ENCODE results near the gene GADD45G. TPM values are rescaled to one million over a fixed set of nuclear protein-coding genes. Genes with fewer than 3 reads are reported as not detected.

Gene GADD45G
- total RNA-seq, 1 experiment from 2014 or later = not detected

GRCh38 chr9:89595646-89596045 is 9.2 kb upstream of the GADD45G start:
- intact Hi-C loops (cut with micrococcal nuclease) = loop anchor here (5.0 to 10.0 kb wide), 2 partner anchors 1047 to 1279 kb away; partner anchors contain the start of gene DIRAS2
- TF ChIP-seq CTCF (IDR thresholded peaks at IDR 0.05; ENCODE audit: unreplicated experiment) = no peak
- Mint-ChIP-seq H3K4me1 (ENCODE audit: insufficient read depth, unreplicated experiment) (peaks cover 4% of the 10 kb centered on the region), H3K4me3 (ENCODE audit: unreplicated experiment) (no peak overlapping the region), H3K27ac (ENCODE audit: low read depth, unreplicated experiment) (no peak overlapping the region), H3K9me3 (ENCODE audit: unreplicated experiment) (no peaks in the 10 kb centered on the region), H3K27me3 (ENCODE audit: insufficient read depth, unreplicated experiment) (peaks cover 68% of the 10 kb centered on the region), H3K36me3 (ENCODE audit: insufficient read depth, unreplicated experiment) (no peaks in the 10 kb centered on the region)
- BruUV-seq (replicated peaks) = no TSS peak
- CTCF ChIA-PET = interaction anchor here (0.5 to 16.6 kb wide), 5 partner anchors 15 to 506 kb away, joined by 3 to 382 read pairs (median 3); no protein-coding TSS in a partner anchor
- no peak for DNase-seq (ENCODE audit: unreplicated experiment)
- POLR2A ChIA-PET = no interaction called here

- Mint-ChIP-seq H3K27ac (ENCODE audit: low read depth, unreplicated experiment) (no peak overlapping the region), H3K4me1 (ENCODE audit: insufficient read depth, unreplicated experiment) (peaks cover 4% of the 10 kb centered on the region), H3K4me3 (ENCODE audit: unreplicated experiment) (no peak overlapping the region), H3K9me3 (ENCODE audit: unreplicated experiment) (no peaks in the 10 kb centered on the region), H3K27me3 (ENCODE audit: insufficient read depth, unreplicated experiment) (peaks cover 69% of the 10 kb centered on the region), H3K36me3 (ENCODE audit: insufficient read depth, unreplicated experiment) (no peaks in the 10 kb centered on the region)
- CTCF ChIA-PET = interaction anchor here (0.6 to 16.6 kb wide), 29 partner anchors 13 to 1276 kb away, joined by 3 to 382 read pairs (median 4); no protein-coding TSS in a partner anchor
- no TSS peak for BruUV-seq (replicated peaks)
- TF ChIP-seq CTCF (IDR thresholded peaks at IDR 0.05; ENCODE audit: unreplicated experiment) = no peak
- DNase-seq (ENCODE audit: unreplicated experiment) = no peak
- POLR2A ChIA-PET = interaction anchor here (0.6 to 1.0 kb wide), 2 partner anchors 505 to 848 kb away, joined by 3 to 5 read pairs; no protein-coding TSS in a partner anchor
- intact Hi-C loops (cut with micrococcal nuclease) = loop anchor here (5.0 to 10.0 kb wide), 2 partner anchors 1045 to 1278 kb away; partner anchors contain the start of gene DIRAS2
These were observed 7.8 kb upstream of the GADD45G start for GRCh38 chr9:89596937-89597555.

- H3K4me3 Mint-ChIP-seq (ENCODE audit: unreplicated experiment) = no peak overlapping the region
- DNase-seq (ENCODE audit: unreplicated experiment) = peak; percentile 78
- H3K4me1 Mint-ChIP-seq (ENCODE audit: insufficient read depth, unreplicated experiment) = peaks cover 4% of the 10 kb centered on the region
- CTCF ChIA-PET = interaction anchor here (0.5 to 16.6 kb wide), 55 partner anchors 9 to 1318 kb away, joined by 3 to 382 read pairs (median 4); no protein-coding TSS in a partner anchor
- intact Hi-C loops (cut with micrococcal nuclease) = loop anchor here (1.0 to 10.0 kb wide), 5 partner anchors 398 to 1277 kb away; partner anchors contain the start of gene DIRAS2
- H3K9me3 Mint-ChIP-seq (ENCODE audit: unreplicated experiment) = no peaks in the 10 kb centered on the region
- H3K27me3 Mint-ChIP-seq (ENCODE audit: insufficient read depth, unreplicated experiment) = peaks cover 61% of the 10 kb centered on the region
- TF ChIP-seq CTCF (IDR thresholded peaks at IDR 0.05; ENCODE audit: unreplicated experiment) = peak; percentile 74
- H3K27ac Mint-ChIP-seq (ENCODE audit: low read depth, unreplicated experiment) = no peak overlapping the region
- H3K36me3 Mint-ChIP-seq (ENCODE audit: insufficient read depth, unreplicated experiment) = no peaks in the 10 kb centered on the region
- POLR2A ChIA-PET = interaction anchor here (0.6 to 1.0 kb wide), 5 partner anchors 45 to 848 kb away, joined by 3 to 5 read pairs (median 3); no protein-coding TSS in a partner anchor
- no TSS peak for BruUV-seq (replicated peaks)
These were observed 7.0 kb upstream of the GADD45G start for GRCh38 chr9:89597711-89598362.

- no TSS peak for BruUV-seq (replicated peaks)
- DNase-seq (ENCODE audit: unreplicated experiment) = no peak
- H3K4me3 Mint-ChIP-seq (ENCODE audit: unreplicated experiment) = no peak overlapping the region
- no peak overlapping the region for H3K27ac Mint-ChIP-seq (ENCODE audit: low read depth, unreplicated experiment)
- no peak for TF ChIP-seq CTCF (IDR thresholded peaks at IDR 0.05; ENCODE audit: unreplicated experiment)
- ChIA-PET POLR2A (interaction anchor here (0.7 to 1.0 kb wide), 5 partner anchors 45 to 504 kb away, joined by 3 to 5 read pairs (median 3); no protein-coding TSS in a partner anchor), CTCF (interaction anchor here (0.6 to 16.6 kb wide), 44 partner anchors 8 to 1317 kb away, joined by 3 to 382 read pairs (median 4); no protein-coding TSS in a partner anchor)
- H3K36me3 Mint-ChIP-seq (ENCODE audit: insufficient read depth, unreplicated experiment) = no peaks in the 10 kb centered on the region
- peaks cover 56% of the 10 kb centered on the region for H3K27me3 Mint-ChIP-seq (ENCODE audit: insufficient read depth, unreplicated experiment)
- intact Hi-C loops (cut with micrococcal nuclease) = loop anchor here (1.0 to 10.0 kb wide), 5 partner anchors 398 to 1276 kb away; partner anchors contain the start of gene DIRAS2
- no peaks in the 10 kb centered on the region for H3K9me3 Mint-ChIP-seq (ENCODE audit: unreplicated experiment)
- peaks cover 4% of the 10 kb centered on the region for H3K4me1 Mint-ChIP-seq (ENCODE audit: insufficient read depth, unreplicated experiment)
These were observed 6.5 kb upstream of the GADD45G start for GRCh38 chr9:89598363-89598713.
